Measurements from ENCODE around the gene LILRA2. TPM values are rescaled to one million over a fixed set of nuclear protein-coding genes. Genes with fewer than 3 reads are reported as not detected.
"Not testable (repeated sequence)": the region's sequence is repeated elsewhere in the genome, so short reads cannot be mapped to it uniquely, and the experiment has no call there.

LILRA2 gene
- total and polyA plus RNA-seq, 4 donors, result 0.99 to 1.8 (median 1.4) TPM

DNA sequence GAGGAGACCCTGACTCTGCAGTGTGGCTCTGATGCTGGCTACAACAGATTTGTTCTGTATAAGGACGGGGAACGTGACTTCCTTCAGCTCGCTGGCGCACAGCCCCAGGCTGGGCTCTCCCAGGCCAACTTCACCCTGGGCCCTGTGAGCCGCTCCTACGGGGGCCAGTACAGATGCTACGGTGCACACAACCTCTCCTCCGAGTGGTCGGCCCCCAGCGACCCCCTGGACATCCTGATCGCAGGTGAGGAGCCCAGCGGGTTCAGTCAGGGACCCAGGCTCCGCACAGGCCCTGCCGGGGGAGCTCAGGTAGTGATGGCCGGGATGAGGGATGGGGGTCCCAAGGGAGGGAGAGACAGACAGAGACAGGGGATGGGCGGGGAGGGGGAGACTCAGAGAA lies 58.9 kb downstream of the LILRA2 start:
- H3K9me3 ChIP-seq (ENCODE audit: control insufficient read depth, insufficient read depth, low read length); H3K27ac ChIP-seq (ENCODE audit: low read depth, low read length); H3K36me3 ChIP-seq (ENCODE audit: control insufficient read depth, insufficient read depth, low read length); H3K27me3 ChIP-seq (ENCODE audit: control insufficient read depth, insufficient read depth, low read length); H3K4me3 ChIP-seq (ENCODE audit: low read depth, low read length); DNase-seq (ENCODE audit: low read depth in 4 of 6, low spot score in 6 of 6); H3K4me1 ChIP-seq (ENCODE audit: control insufficient read depth, insufficient read depth, low read length): not testable (repeated sequence)
- WGBS (ENCODE audit: insufficient coverage), result 89% methylated on average over 16 of the region's 16 CpGs

DNA sequence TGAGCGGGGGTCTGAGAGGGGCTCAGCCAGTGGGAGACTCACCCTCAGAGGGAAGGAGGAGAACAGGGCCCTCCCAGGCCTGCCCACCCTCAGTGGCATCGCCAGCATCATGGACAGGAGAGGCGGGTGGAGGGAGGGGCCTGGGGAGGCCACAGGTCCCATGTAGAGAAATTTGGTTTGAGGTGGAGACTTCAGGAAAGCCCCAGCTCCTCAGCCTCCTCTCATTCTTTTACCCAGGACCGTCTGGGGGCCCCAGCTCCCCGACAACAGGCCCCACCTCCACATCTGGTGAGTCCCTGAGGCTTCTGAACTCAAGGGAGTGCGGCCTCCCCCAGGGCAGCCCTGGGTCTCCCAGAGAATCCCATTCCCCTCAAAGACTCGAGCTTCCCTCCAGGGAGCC lies 59.8 kb downstream of the LILRA2 start:
- Histone ChIP-seq H3K36me3 (ENCODE audit: control insufficient read depth, insufficient read depth, low read length) (no peaks in the 10 kb centered on the region), H3K9me3 (ENCODE audit: control insufficient read depth, insufficient read depth, low read length) (no peaks in the 10 kb centered on the region), H3K4me1 (ENCODE audit: control insufficient read depth, insufficient read depth, low read length) (no peaks in the 10 kb centered on the region), H3K27me3 (ENCODE audit: control insufficient read depth, insufficient read depth, low read length) (no peaks in the 10 kb centered on the region), H3K27ac (ENCODE audit: low read depth, low read length) (no peak overlapping the region), H3K4me3 (ENCODE audit: low read depth, low read length) (no peak overlapping the region)
- no peak for DNase-seq (ENCODE audit: low read depth in 4 of 6, low spot score in 6 of 6)
- WGBS (ENCODE audit: insufficient coverage), result 65% methylated on average over 3 of the region's 7 CpGs

DNA sequence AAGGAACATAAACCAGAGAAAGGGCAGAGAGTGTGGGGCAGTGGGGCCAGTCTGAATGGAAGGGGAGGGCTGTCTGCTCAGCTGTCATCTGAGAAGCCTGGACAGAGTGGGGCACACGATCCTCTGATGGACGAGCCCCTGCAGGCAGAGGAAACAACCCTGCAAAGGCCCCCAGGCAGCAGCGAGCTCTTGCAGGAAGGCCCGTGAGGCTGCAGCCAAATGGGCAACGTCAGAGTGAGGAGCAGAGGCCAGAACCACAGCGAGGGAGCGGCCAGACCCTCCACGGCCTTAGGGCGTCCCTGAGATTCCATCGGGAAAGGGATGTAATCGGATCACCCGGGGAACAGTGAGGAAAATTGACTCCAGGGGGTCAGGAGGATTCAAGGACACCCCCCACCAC lies 62.5 kb downstream of the LILRA2 start:
- not testable (repeated sequence) for H3K27ac ChIP-seq (ENCODE audit: low read depth, low read length); H3K9me3 ChIP-seq (ENCODE audit: control insufficient read depth, insufficient read depth, low read length); H3K27me3 ChIP-seq (ENCODE audit: control insufficient read depth, insufficient read depth, low read length); H3K4me1 ChIP-seq (ENCODE audit: control insufficient read depth, insufficient read depth, low read length); H3K36me3 ChIP-seq (ENCODE audit: control insufficient read depth, insufficient read depth, low read length); DNase-seq (ENCODE audit: low read depth in 4 of 6, low spot score in 6 of 6); H3K4me3 ChIP-seq (ENCODE audit: low read depth, low read length)
- 11% methylated on average over 9 of the region's 12 CpGs for WGBS (ENCODE audit: insufficient coverage)

DNA sequence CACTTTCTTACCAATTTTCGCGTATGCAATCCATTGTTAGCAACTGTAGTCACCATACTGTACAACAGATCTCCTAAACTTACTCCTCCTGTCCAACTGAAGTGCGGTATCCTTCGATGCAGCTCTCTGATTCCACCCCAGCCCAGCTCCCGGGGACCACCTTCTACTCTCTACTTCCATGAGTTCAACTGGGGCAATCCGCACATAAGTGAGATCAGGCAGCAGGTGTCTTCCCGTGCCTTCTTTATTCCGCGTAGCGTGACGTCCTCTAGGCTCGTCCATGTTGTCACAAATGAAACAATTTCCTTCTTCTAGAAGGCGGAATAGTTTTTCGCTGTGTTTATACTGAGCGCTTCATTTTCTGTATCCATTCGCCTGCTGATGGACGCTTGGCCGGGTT lies 65.1 kb downstream of the LILRA2 start:
- Histone ChIP-seq H3K4me1 (ENCODE audit: control insufficient read depth, insufficient read depth, low read length) (no peaks in the 10 kb centered on the region), H3K4me3 (ENCODE audit: low read depth, low read length) (no peak overlapping the region), H3K27ac (ENCODE audit: low read depth, low read length) (no peak overlapping the region), H3K27me3 (ENCODE audit: control insufficient read depth, insufficient read depth, low read length) (no peaks in the 10 kb centered on the region), H3K9me3 (ENCODE audit: control insufficient read depth, insufficient read depth, low read length) (no peaks in the 10 kb centered on the region), H3K36me3 (ENCODE audit: control insufficient read depth, insufficient read depth, low read length) (no peaks in the 10 kb centered on the region)
- WGBS (ENCODE audit: insufficient coverage), result 91% methylated on average over 13 of the region's 18 CpGs
- no peak for DNase-seq (ENCODE audit: low read depth in 4 of 6, low spot score in 6 of 6)

Small RNA genes within 50 kb of the gene (small RNA-seq; reads per million reads assigned to genes)
- not detected for gene AC245036.2 (ENCODE audit: low replicate concordance)

Other genes starting within 250 kb of the LILRA2 start
- 1 to 10 TPM in 1 of 2 donors, under 1 TPM in 1; 0.50 to 1.4 TPM for gene LILRA4, start 234.6 kb upstream of the LILRA2 start, total RNA-seq
- gene LILRA4, start 234.6 kb upstream of the LILRA2 start, polyA plus RNA-seq (ENCODE audit: insufficient read length in 2 of 2), result 1 to 10 TPM in 1 of 2 donors, under 1 TPM in 1; 0.38 to 1.7 TPM
- 10 to 100 TPM in 1 of 2 donors, 1 to 10 TPM in 1; 9.4 to 12.3 TPM for gene LAIR1, start 208.9 kb upstream of the LILRA2 start, total RNA-seq
- 1 to 10 TPM; 6.7 to 6.9 TPM for gene LAIR1, start 208.9 kb upstream of the LILRA2 start, polyA plus RNA-seq (ENCODE audit: insufficient read length in 2 of 2)
- gene TTYH1, start 158.3 kb upstream of the LILRA2 start, total RNA-seq, result 100 to 1,000 TPM; 170 to 223 TPM
- gene TTYH1, start 158.3 kb upstream of the LILRA2 start, polyA plus RNA-seq (ENCODE audit: insufficient read length in 2 of 2), result 1,000 to 10,000 TPM in 1 of 2 donors, 100 to 1,000 TPM in 1; 857 to 1,011 TPM
- 10 to 100 TPM; 25.3 to 52.0 TPM for gene LENG8, start 124.6 kb upstream of the LILRA2 start, total RNA-seq
- gene LENG8, start 124.6 kb upstream of the LILRA2 start, polyA plus RNA-seq (ENCODE audit: insufficient read length in 2 of 2), result 100 to 1,000 TPM; 199 to 269 TPM
- 1 to 10 TPM; 1.2 to 3.2 TPM for gene LENG9, start 110.0 kb upstream of the LILRA2 start, total RNA-seq
- 1 to 10 TPM; 2.5 to 2.8 TPM for gene LENG9, start 110.0 kb upstream of the LILRA2 start, polyA plus RNA-seq (ENCODE audit: insufficient read length in 2 of 2)
- 10 to 100 TPM; 10.9 to 42.5 TPM for gene CDC42EP5, start 100.5 kb upstream of the LILRA2 start, total RNA-seq
- 10 to 100 TPM in 1 of 2 donors, 1 to 10 TPM in 1; 6.5 to 24.1 TPM for gene CDC42EP5, start 100.5 kb upstream of the LILRA2 start, polyA plus RNA-seq (ENCODE audit: insufficient read length in 2 of 2)
- gene LAIR2, start 71.0 kb upstream of the LILRA2 start, total RNA-seq, result not detected
- not detected for gene LAIR2, start 71.0 kb upstream of the LILRA2 start, polyA plus RNA-seq (ENCODE audit: insufficient read length in 2 of 2)
- gene LILRA1, start 19.8 kb downstream of the LILRA2 start, total RNA-seq, result under 1 TPM; 0.83 to 0.99 TPM
- gene LILRA1, start 19.8 kb downstream of the LILRA2 start, polyA plus RNA-seq (ENCODE audit: insufficient read length in 2 of 2), result 1 to 10 TPM in 1 of 2 donors, under 1 TPM in 1; 0.72 to 1.4 TPM
- 1 to 10 TPM in 1 of 2 donors, under 1 TPM in 1; 0.66 to 1.1 TPM for gene LILRB1, start 56.7 kb downstream of the LILRA2 start, total RNA-seq
- 1 to 10 TPM; 2.0 to 3.2 TPM for gene LILRB1, start 56.7 kb downstream of the LILRA2 start, polyA plus RNA-seq (ENCODE audit: insufficient read length in 2 of 2)
- 1 to 10 TPM; 3.5 to 4.9 TPM for gene LILRB4, start 89.2 kb downstream of the LILRA2 start, total RNA-seq
- gene LILRB4, start 89.2 kb downstream of the LILRA2 start, polyA plus RNA-seq (ENCODE audit: insufficient read length in 2 of 2), result 10 to 100 TPM; 11.8 to 15.5 TPM
- gene KIR3DL3, start 150.7 kb downstream of the LILRA2 start, total RNA-seq, result not detected
- gene KIR3DL3, start 150.7 kb downstream of the LILRA2 start, polyA plus RNA-seq (ENCODE audit: insufficient read length in 2 of 2), result not detected
- not detected for gene KIR2DL3, start 164.7 kb downstream of the LILRA2 start, total RNA-seq
- gene KIR2DL3, start 164.7 kb downstream of the LILRA2 start, polyA plus RNA-seq (ENCODE audit: insufficient read length in 2 of 2), result not detected
- not detected for gene KIR2DL1, start 196.0 kb downstream of the LILRA2 start, total RNA-seq
- gene KIR2DL1, start 196.0 kb downstream of the LILRA2 start, polyA plus RNA-seq (ENCODE audit: insufficient read length in 2 of 2), result not detected
- gene KIR2DL4, start 229.8 kb downstream of the LILRA2 start, total RNA-seq, result not detected
- gene KIR2DL4, start 229.8 kb downstream of the LILRA2 start, polyA plus RNA-seq (ENCODE audit: insufficient read length in 2 of 2), result not detected
- gene KIR3DL1, start 242.7 kb downstream of the LILRA2 start, total RNA-seq, result not detected
- under 1 TPM in 1 of 2 donors, not detected in 1; 0.16 TPM for gene KIR3DL1, start 242.7 kb downstream of the LILRA2 start, polyA plus RNA-seq (ENCODE audit: insufficient read length in 2 of 2)

Data from spinal cord (tissue), 10 donors.